HG03378 (cell line): ENCODE data around the gene ANKRD63.

Source experiments
- ATAC-seq: cut with Tn5 transposase; IDR thresholded peaks from one replicate; pipeline ENCODE4 v1.9.1; 2021; ENCODE audit warnings: mild to moderate bottlenecking, moderate library complexity; ENCODE audit not compliant: unreplicated experiment

Gene ANKRD63

DNA sequence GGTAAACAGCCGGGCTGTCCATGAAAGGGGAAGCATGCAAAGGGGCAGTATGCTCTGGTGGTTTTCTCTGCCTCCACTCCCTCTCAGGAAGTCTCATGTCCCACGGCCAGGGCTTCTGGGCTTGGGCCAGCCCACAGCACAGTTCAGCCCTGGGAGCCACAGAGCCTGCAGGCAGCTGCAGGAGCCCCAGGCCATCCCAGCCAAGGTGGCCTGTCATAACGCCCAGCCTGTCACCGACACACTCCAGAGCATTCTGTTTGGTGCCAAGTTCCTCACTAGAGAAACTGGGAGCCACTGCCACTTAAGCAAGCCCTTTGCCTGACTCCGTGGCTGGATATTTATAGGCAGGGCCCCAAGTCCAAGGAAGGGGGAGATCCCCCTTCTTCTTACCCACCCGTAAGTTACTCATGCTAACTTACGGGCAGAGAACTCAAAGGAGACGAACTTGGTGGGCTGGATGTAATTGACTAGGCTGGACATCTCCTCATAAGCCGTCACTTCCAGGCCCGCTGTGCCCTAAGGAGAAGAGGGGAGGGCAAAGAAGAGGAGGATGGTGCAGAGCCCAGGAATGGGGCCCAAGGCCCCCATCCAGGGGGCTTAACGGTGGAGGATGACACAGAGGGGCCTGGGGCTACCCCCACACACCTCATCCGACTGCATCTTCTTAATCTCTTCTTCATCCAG lies 13.2 kb upstream of the ANKRD63 start:
- ATAC-seq = no peak

DNA sequence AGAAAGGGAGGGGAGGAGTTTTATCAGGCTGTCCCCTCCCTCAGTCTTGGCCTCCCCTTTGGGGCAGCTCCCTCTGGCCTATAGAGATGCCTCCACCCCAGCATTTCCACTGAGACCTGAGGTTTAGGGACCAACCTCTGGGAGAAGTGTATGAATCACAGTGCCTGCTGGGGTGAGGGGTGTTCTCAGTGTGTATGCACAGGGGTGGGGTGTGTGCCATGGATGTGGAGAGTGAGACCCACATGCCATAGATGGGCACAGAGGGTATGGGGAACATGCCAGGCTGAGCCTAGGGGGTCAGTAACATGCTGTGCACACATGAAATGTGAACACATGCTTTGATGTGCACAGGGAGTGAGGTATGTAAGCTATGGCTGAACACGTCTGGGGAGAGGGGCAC lies 12.4 kb upstream of the ANKRD63 start:
- ATAC-seq = no peak

DNA sequence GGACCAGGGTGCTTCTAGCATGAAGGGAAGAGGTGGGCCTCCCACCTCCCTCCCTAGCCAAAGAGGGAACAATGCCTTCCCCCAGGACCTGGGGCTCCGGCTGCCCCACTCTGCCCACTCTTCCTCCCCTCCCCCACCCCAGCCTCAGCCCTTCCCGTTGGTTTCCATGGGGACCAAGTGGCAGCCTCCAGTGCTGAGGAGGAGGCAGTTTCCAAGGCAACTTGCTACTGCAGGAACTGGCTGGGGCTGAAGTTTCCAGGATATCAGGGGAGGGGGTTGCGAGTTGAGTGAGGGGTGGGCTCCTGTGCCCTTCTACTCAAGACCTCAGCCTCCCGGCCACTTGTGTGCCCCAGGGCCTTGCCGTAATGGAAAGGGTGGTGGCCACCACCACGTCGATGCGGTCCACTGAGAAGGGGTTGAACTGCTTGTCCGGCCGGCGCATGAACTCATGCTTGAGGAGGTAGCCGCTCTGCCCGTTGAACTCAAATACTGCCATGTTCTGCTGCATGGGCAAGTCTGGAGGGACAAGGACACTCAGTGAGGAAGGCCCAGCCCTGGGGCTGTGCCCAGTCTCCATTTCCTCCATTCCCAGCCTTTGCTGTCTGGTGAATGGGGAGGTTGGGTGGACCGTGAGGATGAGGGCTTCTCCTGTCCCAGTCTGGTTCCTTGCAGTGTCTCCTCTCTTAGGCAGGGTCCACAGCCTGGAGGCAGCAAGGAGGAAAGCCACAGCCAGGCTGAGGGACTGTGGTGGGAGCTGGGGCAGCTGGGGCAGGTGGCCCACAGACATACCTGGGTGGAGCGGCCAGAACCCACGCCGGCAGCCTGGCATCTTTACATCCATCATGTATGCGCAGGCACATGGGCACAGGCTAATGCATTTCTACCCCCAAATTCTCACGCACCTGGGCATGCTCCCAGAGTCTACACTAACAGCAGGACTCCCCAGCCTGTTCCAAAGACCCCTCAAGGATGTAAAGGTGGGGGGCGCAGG lies 11.3 kb upstream of the ANKRD63 start:
- ATAC-seq = no peak

DNA sequence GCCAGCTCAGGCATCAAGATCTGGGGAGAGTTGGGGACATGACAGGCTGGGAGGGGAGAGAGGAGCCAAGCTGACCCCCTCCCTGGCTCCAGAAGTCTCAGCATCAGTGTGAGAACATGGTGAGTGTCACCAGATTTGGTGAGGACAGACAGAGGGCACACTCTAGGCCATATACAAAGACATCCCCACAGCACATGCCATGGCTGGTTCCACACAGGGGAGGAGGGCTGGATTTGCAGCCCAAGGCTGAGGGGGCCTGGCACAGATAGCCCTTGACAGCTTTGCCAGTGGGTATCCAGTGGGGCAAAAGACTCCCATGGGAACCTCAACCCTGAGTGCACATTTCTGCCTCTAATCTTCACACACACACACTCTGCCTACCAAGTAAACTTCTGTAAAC lies 10.1 kb upstream of the ANKRD63 start:
- ATAC-seq = no peak

DNA sequence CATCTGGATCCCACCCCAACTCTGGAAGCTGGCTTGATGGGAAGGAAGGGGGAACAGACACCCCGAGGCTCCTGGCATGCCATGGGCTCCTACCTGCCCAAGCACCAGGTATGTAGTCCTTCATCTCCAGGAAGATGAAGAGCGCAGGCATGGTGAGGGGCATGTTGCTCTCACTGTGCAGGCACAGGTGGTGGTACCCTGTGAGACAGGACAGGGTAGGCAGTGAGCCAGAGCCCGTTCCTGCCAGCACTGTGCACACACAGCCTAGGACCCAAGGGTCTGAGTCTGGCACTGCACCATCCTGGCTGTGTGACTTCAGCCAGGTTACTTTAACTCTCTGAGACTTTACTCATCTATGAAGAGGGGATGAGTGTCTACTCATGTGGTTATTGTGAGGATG lies 9.4 kb upstream of the ANKRD63 start:
- ATAC-seq = no peak

DNA sequence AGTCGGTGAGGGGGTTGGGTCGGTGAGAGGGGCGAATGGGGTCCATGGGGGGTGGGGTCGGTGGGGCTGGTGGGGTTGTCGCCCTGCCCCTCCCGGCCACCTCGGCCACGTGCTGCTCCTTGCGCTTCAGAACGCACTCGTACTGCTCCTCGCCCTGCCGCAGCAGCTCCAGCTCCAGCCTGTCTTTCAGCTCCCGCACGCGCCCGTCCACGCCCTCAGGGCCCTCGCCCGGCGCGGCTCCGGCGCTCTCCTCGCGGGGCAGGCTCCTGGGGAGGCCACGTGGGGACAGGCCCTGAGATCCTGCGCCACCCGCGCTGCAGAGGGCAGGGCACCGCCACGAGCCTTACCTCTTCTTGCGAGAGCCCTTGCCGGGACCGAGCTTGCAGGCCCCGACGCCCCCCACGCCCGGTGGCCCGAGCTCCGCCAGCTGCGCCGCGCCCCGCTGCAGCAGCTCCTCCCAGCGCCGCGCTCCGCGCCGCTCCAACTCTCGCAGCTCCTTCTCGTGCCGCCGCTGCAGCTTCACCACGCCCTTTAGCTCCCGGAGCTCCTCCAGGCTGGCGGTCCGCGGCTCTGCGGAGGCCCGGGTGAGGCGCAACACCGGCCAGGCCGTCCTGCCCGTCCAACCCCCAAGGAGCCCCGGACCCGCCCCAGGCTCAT lies 8.2 kb upstream of the ANKRD63 start:
- no peak for ATAC-seq

DNA sequence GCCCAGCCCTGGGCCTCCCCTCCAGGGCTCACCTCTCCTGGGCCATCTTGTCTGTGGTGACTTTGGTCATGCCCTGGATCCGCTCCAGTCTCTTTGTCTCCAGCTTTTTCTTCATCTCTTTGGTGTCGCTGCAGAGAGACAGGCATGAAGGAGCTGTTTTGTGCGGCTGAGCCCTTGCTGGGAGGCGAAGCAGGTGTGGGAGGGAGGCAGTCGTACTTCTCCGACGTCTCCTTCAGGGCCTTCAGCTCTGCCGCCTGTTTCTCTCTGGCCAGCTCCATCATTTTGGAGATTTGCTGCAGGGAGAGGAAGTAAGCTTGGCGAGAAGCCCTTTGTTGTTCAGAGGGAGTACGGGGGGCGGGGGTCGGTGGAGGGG lies 7.7 kb upstream of the ANKRD63 start:
- ATAC-seq = no peak

DNA sequence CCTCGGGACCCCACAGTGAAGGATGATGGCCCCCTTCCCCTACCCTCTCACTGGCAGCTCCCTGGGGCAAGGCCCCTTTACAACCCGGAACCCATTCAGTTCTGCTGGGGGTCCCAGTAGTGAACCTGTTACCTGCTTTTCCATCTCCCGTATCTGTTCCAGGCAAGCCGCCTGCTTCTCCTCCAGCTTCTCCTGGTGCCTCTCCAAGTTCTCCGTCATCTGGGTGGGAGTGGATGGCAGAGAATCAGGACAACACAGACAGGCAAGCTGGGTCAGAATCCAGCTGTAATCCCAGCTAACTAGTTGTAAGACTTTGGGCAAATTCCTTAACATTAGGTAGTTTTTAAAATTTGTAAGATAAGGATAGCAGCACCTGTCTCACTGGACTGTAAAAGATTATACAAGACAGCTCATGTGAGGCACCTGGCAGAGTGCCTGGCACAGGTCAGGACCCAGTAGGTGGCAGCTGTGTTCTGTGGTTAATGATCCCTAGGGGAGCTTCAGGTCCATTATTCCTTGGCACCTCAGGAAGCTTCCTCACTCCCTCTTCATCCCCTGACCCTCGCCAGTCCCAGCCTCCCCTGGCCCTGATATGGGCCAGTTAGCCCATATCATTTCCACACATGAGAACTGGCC lies 6.4 kb upstream of the ANKRD63 start:
- ATAC-seq = no peak

DNA sequence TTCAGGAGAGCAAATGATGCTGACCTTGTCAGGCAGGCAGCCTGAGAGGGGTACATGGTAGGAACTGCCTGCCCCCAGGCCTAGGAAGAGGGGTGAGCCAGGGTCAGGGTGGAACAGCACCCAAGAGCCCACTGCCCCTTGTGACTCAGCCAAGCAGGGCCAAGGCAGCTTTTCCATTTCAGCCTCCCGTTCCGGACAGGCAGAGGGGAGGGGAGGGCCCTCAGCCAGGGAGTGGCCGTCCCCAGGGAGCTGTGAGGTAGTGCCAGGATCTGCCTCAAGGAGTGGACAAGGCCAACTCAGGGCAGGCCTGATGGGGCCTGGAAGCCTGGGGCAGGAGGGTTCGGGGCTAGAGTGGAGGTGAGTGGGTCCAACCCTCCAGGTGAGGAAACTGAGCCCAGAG lies 5.1 kb upstream of the ANKRD63 start:
- ATAC-seq = no peak

DNA sequence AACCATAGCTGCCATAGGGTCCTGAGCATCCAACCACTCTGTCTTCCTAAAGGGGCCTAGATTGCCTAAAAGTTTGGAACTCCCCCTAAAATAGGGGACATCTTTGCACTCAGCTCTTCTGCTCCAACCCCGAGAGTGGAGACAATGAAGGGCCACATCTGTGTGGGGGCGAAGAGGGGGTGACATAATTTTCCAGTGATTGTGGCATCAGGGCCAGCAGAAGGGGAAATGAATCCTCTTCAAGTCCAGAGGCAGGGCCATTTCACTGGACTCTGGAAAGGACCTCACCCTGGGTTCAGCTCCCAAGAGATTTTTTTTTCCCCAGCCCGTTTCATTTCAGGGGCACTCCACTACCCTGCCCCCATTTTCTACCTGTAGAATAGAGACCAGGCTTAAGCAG lies 4.6 kb upstream of the ANKRD63 start:
- no peak for ATAC-seq

DNA sequence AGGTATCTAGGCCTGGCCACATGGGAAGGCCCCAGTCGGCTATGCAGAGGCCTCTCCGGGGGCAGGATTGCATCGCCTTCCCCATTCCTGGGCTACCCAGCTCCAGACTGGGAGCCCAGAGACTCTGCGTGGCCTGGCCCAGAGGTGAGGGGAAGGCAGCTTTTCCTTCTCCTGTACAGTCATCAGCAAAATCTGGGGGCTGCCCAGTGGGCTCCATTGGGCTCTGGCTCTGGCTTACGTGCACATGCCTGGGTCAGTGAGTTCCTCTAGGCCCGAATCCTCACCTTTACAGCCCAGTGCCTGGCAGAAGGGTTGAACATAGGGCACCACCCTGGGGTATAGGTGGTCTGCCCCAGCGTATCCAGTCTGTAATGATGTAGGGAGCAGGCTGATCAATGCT lies 3.9 kb upstream of the ANKRD63 start:
- no peak for ATAC-seq

DNA sequence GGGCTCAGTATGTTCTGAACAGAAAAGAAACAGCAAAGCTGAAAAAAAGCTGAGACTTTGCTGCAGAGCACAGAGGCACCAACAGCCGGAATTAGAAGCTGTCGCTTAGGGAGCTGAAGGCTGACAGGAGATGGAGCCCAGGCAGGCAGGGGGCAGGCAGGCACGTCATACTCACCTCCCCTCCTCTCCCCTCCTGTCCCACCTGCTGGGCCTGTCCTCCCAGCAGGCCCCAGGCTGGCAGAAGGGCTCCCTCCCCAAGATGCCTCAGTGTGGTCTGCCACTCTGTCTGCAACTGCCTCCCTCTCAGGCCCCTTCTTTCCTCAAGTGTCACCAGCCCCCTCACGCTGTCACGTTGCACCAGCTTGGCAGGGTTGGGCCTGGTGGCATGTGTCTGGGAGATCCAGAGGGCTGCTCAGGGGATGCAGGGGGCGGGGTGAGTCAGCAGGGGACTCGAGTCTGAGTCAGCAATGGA lies 3.2 kb upstream of the ANKRD63 start:
- ATAC-seq = no peak

DNA sequence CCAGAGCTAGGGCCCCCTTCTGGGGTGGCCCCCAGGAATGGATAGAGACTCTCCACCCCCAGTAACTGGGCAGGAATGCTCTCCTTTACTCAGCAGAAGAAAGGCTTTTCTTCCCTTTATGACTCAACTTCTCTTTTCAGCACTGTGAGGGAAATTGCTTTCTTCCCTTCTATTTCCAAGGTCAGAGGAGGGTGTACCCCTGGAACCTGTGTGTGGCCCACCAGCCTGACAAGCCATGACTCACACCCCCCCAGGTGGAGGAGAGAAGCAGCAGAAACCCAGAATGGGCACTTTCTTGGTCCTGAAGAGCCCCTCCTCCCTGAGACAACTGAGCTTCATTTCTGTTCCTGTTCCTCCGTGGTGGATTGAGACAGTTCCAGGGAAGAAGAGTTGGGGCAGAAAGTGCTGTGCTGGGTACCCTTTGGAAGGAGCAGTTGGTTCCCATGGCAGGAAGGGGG lies 2.7 kb upstream of the ANKRD63 start:
- ATAC-seq = no peak

DNA sequence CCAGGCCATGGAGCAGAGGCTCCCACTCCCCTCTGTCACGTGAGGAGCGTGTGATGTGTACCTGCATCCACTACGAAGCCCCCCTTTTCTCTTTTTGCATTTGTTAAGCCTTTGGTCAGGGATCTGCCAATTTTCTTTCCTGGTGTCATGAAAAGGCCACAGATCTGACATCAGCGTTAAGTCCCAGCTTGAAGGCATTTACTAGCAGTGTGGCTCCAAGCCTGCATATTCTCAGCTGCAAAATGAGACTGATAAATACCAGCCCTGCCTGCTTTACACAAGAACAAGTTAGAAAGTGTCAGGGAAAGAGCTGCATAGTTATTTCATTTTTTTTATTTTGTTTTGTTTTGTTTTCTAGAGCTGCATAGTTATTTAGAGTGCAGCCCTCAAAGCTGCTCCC lies 2.3 kb upstream of the ANKRD63 start:
- ATAC-seq = no peak

DNA sequence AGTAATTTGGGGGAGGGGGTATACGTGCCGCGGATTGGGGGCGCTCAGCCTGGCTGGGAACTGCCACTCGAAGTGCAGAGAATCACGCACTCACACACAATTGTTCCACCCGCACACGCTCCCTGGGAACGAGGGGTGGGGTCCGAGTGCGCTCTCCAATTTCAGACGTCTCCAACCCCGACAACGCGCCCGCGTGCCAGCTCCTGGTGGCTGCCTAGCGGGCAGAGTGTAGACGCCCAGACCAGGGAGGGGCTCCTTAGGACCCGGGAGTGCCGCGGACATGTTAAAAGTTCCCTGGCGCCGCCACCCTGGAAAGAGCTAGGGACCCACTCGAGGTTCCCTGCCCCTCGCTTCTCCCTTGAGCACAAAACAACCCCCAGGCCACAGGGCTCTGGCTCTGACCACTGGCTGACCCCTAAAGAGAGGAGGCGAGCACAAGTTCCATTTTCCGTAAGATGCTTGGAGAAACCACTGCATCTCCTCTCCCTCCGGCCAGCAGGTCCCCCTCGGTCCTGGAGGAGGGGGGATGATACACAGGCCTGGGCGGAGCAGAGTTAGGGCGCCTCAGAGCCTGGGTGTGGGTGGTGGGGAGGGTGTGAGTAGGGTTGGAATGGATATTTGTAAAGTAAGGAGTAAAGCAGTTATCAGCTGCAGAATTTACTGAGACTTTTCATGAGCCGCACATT lies 894 bp upstream of the ANKRD63 start:
- no peak for ATAC-seq

DNA sequence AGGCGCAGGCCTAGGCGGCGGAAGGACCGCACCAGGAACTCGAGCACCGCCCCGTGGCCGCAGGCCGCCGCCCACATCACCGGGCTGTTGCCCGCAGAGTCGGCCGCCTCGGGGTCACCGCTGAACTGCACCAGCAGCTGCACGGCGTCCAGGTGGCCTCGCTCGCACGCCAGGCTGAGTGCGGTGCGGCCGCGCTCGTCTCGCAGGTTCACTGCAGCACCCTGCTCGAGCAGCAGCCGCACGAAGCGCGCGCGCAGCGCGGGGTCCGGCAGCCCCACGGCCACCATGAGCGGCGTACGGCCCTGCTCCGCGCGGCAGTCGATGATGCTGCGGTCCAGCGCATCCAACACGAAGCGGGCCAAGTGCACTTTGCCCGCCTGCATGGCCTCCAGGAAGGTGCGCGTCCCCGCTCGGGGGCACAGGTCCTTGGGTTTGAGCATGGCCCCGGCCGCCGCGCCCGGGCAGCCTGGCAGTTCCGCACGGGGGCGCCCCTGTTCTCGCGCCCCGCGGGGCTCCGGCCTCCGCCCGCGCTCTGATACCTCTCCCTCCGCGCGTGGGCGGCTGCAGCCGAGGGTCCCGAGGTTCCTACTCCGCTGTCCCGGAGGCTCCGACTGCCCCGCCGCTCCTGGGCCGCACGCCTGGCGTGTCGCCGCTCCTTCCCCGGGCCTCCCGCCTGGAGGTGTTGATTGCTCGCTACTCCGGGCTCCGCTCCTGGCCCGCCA lies 556 bp downstream of the ANKRD63 start:
- ATAC-seq = no peak

DNA sequence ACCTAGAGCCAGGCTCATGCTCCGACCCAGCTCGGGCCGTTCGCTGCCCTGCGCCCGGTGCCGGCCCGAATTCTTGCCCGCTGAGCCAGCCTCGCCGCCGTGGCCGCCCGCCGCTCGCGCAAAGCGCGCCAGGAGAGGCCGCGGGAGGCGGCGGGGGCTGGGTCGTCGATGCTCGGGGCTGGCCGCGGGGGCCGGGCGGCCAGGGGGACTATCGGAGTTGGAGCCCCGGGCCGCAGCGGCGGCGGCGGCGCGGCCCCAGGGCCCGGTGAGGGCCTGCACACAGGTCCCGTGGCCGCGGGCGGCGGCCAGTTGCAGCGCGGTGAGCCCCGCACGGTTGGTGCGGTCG lies 1.1 kb downstream of the ANKRD63 start:
- ATAC-seq = no peak

DNA sequence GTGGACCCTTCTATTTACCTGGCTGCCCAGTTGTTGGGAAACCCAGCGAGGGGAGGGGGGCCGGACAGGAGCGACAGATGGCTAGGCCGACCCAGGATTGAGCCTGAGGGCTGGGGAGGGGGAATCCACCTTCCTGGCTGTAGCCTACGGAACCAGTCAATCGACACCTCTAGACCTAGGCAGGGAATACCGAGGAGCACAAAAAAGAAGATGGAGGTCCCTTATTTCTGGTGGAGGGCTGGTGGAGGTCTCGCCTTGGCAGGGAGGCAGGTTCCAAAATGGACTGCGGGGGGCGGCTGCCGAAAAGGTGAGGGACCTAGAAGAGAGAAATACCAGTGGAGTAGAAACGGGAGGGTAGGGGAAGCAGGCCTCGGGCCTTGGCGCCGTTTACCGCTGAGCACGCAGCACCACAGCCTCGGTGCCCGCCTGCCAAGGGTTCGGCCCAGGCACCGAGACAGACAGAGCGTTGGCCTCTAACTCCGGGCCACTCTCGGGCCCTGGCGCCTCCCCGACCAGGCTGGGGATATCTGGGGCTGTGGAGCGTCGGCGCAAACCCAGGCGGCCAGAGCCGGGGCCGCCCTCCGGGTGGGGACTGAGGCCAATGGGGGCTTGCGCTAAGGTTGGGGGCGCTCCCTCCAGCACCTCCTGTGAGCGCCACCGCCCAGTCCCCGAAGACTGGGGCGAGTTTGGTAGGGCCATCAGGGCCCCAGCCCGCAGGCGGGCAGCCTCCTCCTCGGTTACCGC lies 1.6 kb downstream of the ANKRD63 start:
- no peak for ATAC-seq
